ENCODE measurements around the gene CRYGA.
"Not testable (repeated sequence)": the region's sequence is repeated elsewhere in the genome, so short reads cannot be mapped to it uniquely, and the experiment has no call there.

The CRYGA gene

GRCh38 chr2:208124013-208124715 lies 39.2 kb downstream of the CRYGA start, which contains the start of gene CRYGD:
CRYGD (minus strand) TSS chr2:208124524; CDS start chr2:208124473, 51 bp downstream.
- peak; percentile 59 for DNase-seq

DNA sequence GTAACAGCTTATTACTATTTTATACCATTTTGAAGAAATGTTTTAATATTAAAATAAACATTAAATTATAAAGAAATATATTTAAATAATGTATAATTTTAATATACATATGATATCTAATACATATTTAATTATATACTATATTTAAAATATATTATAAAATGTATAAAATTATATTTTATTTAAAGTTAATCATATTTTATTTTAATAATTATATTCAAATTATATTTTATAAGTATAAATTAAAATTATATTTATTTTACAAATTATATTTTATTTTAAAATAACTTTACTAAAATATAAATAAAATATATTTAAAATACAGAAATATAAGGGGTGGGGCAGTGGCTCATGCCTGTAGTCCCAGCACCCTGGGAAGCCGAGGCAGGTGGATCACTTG lies 41.1 kb downstream of the CRYGA start:
- DNase-seq, result no peak

GRCh38 chr2:208118918-208119317 lies 44.5 kb downstream of the CRYGA start:
- no peak for DNase-seq

DNA sequence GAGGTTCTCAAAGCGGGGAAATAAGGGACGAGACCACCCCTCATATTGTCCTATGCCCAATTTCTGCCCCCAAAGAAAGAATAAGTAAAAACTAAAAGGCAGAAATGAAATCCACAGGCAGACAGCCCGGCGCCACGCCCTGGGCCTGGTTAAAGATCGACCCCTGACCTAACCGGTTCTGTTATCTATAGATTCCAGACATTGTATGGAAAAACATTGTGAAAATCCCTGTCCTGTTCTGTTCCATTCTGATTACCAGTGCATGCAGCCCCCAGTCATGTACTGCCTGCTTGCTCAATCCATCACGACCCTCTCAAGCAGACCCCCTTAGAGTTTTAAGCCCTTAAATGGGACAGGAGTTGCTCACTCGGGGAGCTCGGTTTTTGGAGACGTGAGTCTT lies 46.0 kb downstream of the CRYGA start:
- not testable (repeated sequence) for DNase-seq

- DNase-seq, result peak; percentile 28
Measured at GRCh38 chr2:208112969-208113368, 50.4 kb downstream of the CRYGA start.

- peak; percentile 33 for DNase-seq
Measured at GRCh38 chr2:208112273-208112745, 51.1 kb downstream of the CRYGA start.
